HCT116 (cell line): ENCODE measurements around the gene GRM4.

Experiments
- CBX3 ChIP-seq: IDR thresholded peaks from 2 replicates; pipeline ENCODE4 v1.6.1; 2012; ENCODE audit warnings: low read depth
- CTCF ChIP-seq, 3 experiments: fragments of 200-600 bp in 1 of 3; sonication (generic) in 1 of 3; IDR thresholded peaks in 2 of 3; conservative IDR thresholded peaks in 1 of 3; 2 replicates each; pipeline ENCODE4 v1.5.1; 2012 to 2017; ENCODE audit warnings: low read depth in 2 of 3, low read length in 2 of 3, antibody characterized with exemption in 1 of 3, borderline replicate concordance in 1 of 3, control low read depth in 1 of 3, mild to moderate bottlenecking in 1 of 3, mixed read lengths in 1 of 3, mixed run types in 1 of 3, moderate library complexity in 1 of 3; ENCODE audit not compliant: insufficient read depth in 1 of 3
- EZH2 ChIP-seq: fragments of 200-600 bp; sonication (generic); IDR thresholded peaks from 2 replicates; pipeline ENCODE4 v1.6.1; 2017; ENCODE audit warnings: antibody characterized with exemption, mixed run types
- EZH2phosphoT487 ChIP-seq: fragments of 200-600 bp; IDR thresholded peaks from 2 replicates; pipeline ENCODE4 v1.6.1; 2018; ENCODE audit warnings: antibody characterized with exemption, borderline replicate concordance
- POLR2A ChIP-seq: IDR thresholded peaks from 2 replicates; pipeline ENCODE4 v1.7.0; 2011; ENCODE audit warnings: borderline replicate concordance; ENCODE audit not compliant: insufficient read depth, insufficient read length; ENCODE audit errors: extremely low read depth
- POLR2AphosphoS5 ChIP-seq: IDR thresholded peaks from 2 replicates; pipeline ENCODE4 v1.6.1; 2011; ENCODE audit warnings: mild to moderate bottlenecking, low read depth, low read length, moderate library complexity
- REST ChIP-seq: IDR thresholded peaks from 2 replicates; pipeline ENCODE4 v1.6.1; 2012; ENCODE audit warnings: low read depth
- TCF7L2 ChIP-seq: IDR thresholded peaks from 2 replicates; pipeline ENCODE4 v1.7.0; 2011; ENCODE audit warnings: borderline replicate concordance, inconsistent platforms; ENCODE audit not compliant: insufficient read depth, insufficient read length; ENCODE audit errors: extremely low read depth
- YY1 ChIP-seq: IDR thresholded peaks from 2 replicates; pipeline ENCODE4 v1.6.1; 2011; ENCODE audit warnings: low read length, low read depth, moderate library complexity, mild to moderate bottlenecking; ENCODE audit not compliant: insufficient replicate concordance; ENCODE audit errors: extremely low read depth

DNA sequence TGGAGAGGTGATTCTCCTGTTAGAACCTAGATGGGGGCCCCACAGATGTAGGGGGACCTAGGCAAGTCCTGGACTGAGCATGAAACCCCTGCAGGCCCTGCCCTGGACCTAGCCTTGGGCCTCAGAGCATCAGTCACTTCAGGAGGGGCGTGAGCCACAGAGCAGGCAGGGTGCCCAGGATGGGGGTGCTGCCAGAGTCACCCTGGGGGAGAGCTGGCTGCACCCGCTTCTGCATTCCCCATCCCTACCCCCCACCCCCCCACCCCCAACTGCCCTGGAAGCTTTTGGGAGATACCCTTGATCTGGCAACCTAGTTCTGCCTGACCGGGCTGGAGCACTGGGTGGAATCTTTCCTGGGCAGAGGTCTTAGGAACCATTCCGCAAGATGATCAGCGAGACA is 125.6 kb downstream of the GRM4 start:
- TF ChIP-seq YY1 (no peak), EZH2phosphoT487 (no peak), EZH2 (no peak), CTCF (IDR thresholded peaks at IDR 0.05 in 2 of 3, conservative IDR thresholded peaks at IDR 0.05 in 1 of 3; ENCODE audit: borderline replicate concordance in 1 of 3, insufficient read depth in 1 of 3, low read depth in 2 of 3, low read length in 2 of 3) (no peak), POLR2AphosphoS5 (no peak), POLR2A (no peak), REST (no peak), TCF7L2 (no peak), CBX3 (no peak)
